Measurements from ENCODE around the gene HSF5.
A peak's percentile ranks its signal among the peaks of the same experiment; 100 is the strongest.
"Not testable (repeated sequence)": the region's sequence is repeated elsewhere in the genome, so short reads cannot be mapped to it uniquely, and the experiment has no call there.

Gene HSF5

GRCh38 chr17:58510075-58510474, 21.9 kb upstream of the HSF5 start:
- no peak for DNase-seq (ENCODE audit: low read depth)
- no peak overlapping the region for H3K4me3 ChIP-seq (replicated peaks; ENCODE audit: low read depth, low read length)
- TF ChIP-seq CTCF (IDR thresholded peaks at IDR 0.05; ENCODE audit: low read length, missing control alignments) = no peak

- TF ChIP-seq CTCF (IDR thresholded peaks at IDR 0.05; ENCODE audit: low read length, missing control alignments) = no peak
- no peak overlapping the region for H3K4me3 ChIP-seq (replicated peaks; ENCODE audit: low read depth, low read length)
- DNase-seq (ENCODE audit: low read depth) = no peak
Observed at GRCh38 chr17:58508341-58509067, 20.3 kb upstream of the HSF5 start.

GRCh38 chr17:58507123-58507634, 19.0 kb upstream of the HSF5 start:
- H3K4me3 ChIP-seq (replicated peaks; ENCODE audit: low read depth, low read length) = no peak overlapping the region
- TF ChIP-seq CTCF (IDR thresholded peaks at IDR 0.05; ENCODE audit: low read length, missing control alignments) = no peak
- DNase-seq (ENCODE audit: low read depth) = peak; percentile 16

GRCh38 chr17:58506354-58507080, 18.3 kb upstream of the HSF5 start:
- no peak for TF ChIP-seq CTCF (IDR thresholded peaks at IDR 0.05; ENCODE audit: low read length, missing control alignments)
- no peak overlapping the region for H3K4me3 ChIP-seq (replicated peaks; ENCODE audit: low read depth, low read length)
- DNase-seq (ENCODE audit: low read depth) = no peak

GRCh38 chr17:58504826-58505351, 16.7 kb upstream of the HSF5 start:
- DNase-seq (ENCODE audit: low read depth) = no peak
- TF ChIP-seq CTCF (IDR thresholded peaks at IDR 0.05; ENCODE audit: low read length, missing control alignments) = no peak
- H3K4me3 ChIP-seq (replicated peaks; ENCODE audit: low read depth, low read length) = no peak overlapping the region

- H3K4me3 ChIP-seq (replicated peaks; ENCODE audit: low read depth, low read length) = no peak overlapping the region
- DNase-seq (ENCODE audit: low read depth) = no peak
- TF ChIP-seq CTCF (IDR thresholded peaks at IDR 0.05; ENCODE audit: low read length, missing control alignments) = no peak
Observed at GRCh38 chr17:58503866-58504265, 15.7 kb upstream of the HSF5 start.

GRCh38 chr17:58503134-58503533, 14.9 kb upstream of the HSF5 start:
- not testable (repeated sequence) for H3K4me3 ChIP-seq (replicated peaks; ENCODE audit: low read depth, low read length); DNase-seq (ENCODE audit: low read depth)
